Epithelial cell of proximal tubule (primary cell): ENCODE measurements around the gene RBFA. TPM values are rescaled to one million over a fixed set of nuclear protein-coding genes. Genes with fewer than 3 reads are reported as not detected.
A peak's percentile ranks its signal among the peaks of the same experiment; 100 is the strongest.
"Not testable (repeated sequence)": the region's sequence is repeated elsewhere in the genome, so short reads cannot be mapped to it uniquely, and the experiment has no call there.

Experiments used
- DNase-seq: peaks from one replicate; pipeline ENCODE4 v3.0.0-alpha.2; 2011; ENCODE audit warnings: low read depth
- H3K4me3 ChIP-seq: 2 replicates; pipeline ENCODE4 v1.5.1; 2011; ENCODE audit warnings: low read depth, mild to moderate bottlenecking, low read length
- total RNA-seq: library from RNA; depleted of rRNA; stranded (reverse); fragments of >200 nt; gene quantifications from 2 replicates; pipeline ENCODE4 v1.2.3, GENCODE V29; 2015
- TF ChIP-seq, protein P1 (sequence below): conservative IDR thresholded peaks from 2 replicates; pipeline ENCODE4 v1.5.1; 2012; ENCODE audit warnings: low read depth, mild to moderate bottlenecking, low read length

The RBFA gene
- total RNA-seq, 1 donor from 2014 or later, result 41.5 TPM

DNA sequence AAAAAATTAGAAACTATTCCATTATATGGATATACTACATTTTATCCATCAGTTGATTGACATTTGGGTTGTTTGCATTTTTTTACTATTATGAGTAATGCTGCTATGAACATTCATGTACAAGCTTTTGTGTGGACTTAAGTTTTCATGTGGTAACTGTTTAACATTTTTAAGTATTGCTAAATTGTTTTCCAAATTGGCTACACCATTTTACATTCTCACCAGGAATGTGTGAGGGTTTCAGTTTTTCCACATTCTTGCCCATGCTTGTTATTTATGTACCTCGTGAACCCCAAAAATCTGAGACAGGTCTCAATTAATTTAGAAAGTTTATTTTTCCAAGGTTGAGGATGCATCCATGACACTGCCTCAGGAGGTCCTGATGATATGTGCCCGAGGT is 42.7 kb upstream of the RBFA start:
- TF ChIP-seq, protein P1, sequence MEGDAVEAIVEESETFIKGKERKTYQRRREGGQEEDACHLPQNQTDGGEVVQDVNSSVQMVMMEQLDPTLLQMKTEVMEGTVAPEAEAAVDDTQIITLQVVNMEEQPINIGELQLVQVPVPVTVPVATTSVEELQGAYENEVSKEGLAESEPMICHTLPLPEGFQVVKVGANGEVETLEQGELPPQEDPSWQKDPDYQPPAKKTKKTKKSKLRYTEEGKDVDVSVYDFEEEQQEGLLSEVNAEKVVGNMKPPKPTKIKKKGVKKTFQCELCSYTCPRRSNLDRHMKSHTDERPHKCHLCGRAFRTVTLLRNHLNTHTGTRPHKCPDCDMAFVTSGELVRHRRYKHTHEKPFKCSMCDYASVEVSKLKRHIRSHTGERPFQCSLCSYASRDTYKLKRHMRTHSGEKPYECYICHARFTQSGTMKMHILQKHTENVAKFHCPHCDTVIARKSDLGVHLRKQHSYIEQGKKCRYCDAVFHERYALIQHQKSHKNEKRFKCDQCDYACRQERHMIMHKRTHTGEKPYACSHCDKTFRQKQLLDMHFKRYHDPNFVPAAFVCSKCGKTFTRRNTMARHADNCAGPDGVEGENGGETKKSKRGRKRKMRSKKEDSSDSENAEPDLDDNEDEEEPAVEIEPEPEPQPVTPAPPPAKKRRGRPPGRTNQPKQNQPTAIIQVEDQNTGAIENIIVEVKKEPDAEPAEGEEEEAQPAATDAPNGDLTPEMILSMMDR, result no peak
- DNase-seq, result no peak
- no peak overlapping the region for H3K4me3 ChIP-seq

DNA sequence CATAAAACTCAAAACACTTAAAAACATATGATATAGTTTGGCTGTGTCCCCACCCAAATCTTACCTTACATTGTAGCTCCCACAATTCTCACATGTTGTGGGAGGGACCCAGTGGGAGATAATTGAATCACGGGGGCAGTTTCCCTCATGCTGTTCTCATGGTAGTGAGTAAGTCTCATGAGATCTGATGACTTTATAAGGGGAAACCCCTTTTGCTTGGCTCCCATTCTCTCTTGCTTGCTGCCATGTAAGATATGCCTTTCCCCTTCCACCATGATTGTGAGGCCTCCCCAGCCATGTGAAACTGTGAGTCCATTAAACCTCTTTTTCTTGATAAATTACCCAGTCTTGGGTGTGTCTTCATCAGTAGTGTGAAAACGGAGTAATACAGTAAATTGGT is 34.5 kb upstream of the RBFA start:
- not testable (repeated sequence) for DNase-seq

DNA sequence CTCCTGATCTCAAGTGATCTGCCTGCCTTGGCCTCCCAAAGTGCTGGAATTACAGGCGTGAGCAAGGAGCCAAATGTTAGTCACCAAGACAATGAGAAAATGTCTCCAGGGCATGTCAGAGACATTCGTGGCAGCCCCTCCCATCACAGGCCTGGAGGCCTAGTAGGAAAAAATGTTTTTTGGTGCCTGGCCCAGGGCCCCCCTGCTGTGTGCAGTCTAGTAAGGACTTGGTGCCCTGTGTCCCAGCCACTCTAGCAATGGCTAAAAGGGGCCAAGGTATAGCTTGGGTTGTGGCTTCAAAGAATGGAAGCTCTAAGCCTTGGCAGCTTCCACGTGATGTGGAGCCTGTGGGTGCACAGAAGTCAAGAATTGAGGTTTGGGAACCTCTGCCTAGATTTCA is 33.4 kb upstream of the RBFA start:
- DNase-seq, result no peak
- TF ChIP-seq, protein P1, result no peak
- H3K4me3 ChIP-seq, result no peak overlapping the region

More for the DNA sequence above, 34.5 kb upstream of the RBFA start:
- not testable (repeated sequence) for H3K4me3 ChIP-seq

DNA sequence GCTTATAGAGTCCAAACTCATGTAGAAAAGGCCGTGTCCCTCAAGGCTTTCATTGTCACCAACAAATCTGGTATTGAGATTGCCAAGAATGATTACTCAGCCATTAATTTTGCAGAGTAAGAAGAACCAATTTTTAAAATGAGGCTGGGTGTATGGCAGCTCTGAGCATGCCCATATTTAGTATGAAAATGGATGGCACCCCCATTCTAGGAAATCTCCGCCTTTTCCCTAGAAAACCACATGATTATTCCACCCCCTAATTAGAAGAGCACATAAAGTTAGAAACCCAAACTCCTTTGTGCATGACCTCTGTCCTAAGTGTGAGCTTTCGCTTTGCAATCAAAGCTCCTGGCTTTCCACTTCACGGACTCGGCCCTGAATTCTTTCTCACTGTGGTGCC is 31.8 kb upstream of the RBFA start:
- TF ChIP-seq, protein P1, result no peak
- H3K4me3 ChIP-seq, result no peak overlapping the region
- DNase-seq, result no peak

DNA sequence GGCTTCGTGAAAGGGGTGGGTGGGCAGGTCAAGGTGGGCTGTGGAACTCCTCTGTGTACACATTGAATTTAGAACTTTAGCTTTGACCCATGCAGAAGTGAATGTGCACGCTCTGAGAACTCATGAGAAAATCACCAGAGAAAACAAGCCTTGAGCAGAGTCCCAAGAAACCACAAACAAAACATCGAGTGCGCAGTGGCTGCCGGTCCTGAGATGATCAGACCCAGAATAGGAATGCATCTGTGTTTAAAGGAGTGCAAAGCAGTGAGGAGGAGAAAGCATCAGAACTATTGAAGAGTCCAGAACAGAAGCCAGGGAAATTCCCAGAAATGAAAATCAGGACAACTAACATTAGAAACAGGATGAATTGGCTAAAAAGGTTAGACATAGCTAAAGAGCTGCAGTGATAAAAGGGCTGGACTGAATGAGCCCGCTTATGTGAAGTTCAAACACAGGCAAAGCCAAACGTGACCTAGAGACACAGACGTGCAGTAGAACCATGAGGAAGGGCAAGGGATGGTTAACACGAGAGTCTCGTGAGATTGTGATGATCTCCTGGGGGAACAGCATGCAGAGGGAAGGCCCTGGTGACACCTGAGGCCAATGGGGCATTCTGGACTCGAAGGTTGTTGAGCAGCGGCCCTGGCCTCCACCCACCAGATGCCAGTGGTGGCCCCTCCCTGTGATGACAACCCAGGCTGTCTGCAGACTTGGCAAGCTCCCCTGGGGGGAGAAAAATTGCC is 29.5 kb upstream of the RBFA start:
- TF ChIP-seq, protein P1, result no peak
- H3K4me3 ChIP-seq, result no peak overlapping the region
- DNase-seq, result no peak

DNA sequence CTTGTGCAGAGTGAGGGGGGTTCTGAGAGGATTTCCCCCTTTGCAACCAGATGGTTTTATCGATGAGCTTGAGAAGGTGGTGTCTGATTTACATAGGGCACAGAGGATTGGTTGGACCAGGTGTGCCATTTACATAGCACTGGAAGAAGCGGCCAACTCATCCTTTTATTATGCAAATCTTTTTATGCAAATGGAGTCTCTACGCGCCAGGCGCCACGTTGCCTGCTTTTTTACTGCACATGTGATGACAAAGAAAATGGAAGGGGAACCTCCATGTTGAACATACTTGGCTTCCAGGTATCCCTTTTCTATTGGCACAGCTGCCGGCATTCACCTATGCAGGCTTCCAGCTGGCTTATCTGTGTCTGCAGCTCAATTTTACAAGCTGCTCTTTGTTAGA is 27.5 kb upstream of the RBFA start:
- DNase-seq, result no peak
- no peak overlapping the region for H3K4me3 ChIP-seq
- TF ChIP-seq, protein P1, result no peak

DNA sequence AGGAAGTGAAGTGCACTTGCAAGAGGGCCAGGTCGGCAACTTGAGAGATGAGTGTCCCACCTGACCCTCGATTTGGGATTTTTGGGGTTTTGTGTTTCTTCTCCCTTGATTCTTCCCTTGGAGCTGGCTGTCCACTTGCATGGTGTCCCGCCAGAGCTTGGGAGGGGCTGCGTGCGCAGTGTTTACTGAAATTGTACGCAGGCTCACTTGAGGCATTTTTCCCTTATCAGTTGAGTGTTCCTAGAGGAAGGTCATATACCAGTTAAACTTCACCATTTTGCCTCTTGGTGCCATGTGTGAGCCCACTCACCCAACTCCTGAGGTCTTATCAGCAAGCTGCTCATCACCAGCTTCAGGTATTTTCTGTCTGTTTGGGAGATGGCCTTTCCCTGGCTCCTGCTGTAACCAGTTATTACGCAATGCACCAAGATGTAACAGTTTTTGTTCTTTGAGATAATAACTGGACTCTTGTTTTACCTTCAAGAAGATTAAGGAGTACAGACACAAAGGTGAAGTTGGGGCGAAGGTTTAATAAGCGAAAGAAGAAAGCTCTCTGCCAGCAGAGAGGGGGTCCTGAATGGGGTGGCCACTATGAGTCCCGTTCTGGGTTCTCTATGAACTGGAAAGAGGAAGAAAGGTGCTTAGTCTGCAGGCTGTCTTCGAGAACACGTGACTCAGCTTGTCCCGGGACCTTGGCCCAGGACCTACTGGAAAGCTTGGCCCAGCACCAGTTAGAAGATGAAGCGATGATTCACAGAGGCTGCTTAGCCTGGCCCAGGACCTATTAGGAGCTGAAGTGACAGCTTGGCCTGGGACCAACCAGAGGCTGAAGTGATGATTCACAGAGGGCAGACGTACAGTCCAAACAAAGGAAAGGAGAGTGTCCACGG is 24.3 kb upstream of the RBFA start:
- peak; percentile 91 for DNase-seq
- TF ChIP-seq, protein P1, result no peak
- peak overlapping the region; percentile 25 for H3K4me3 ChIP-seq
